Neural cell (in vitro differentiated cells): Measurements from ENCODE around the gene TCF25. TPM values are rescaled to one million over a fixed set of nuclear protein-coding genes. Genes with fewer than 3 reads are reported as not detected.

ENCODE experiments used
- H2AFZ ChIP-seq: fragments of 200-600, 300-800 bp; sonication (generic), shearing (Covaris generic); 2 replicates; pipeline ENCODE4 v1.6.0; 2014; ENCODE audit warnings: low read depth, mild to moderate bottlenecking, antibody characterized with exemption, low read length, moderate library complexity
- H3F3A ChIP-seq: fragments of 200-600 bp; shearing (Covaris generic); 2 replicates; pipeline ENCODE4 v1.6.1; 2016; ENCODE audit warnings: mild to moderate bottlenecking, moderate library complexity, mixed read lengths, antibody characterized with exemption, low read length; ENCODE audit not compliant: insufficient read depth, poor library complexity, severe bottlenecking
- H3K27ac ChIP-seq: fragments of 200-600, 300-800 bp; sonication (generic), shearing (Covaris generic); 2 replicates; pipeline ENCODE4 v1.5.1; 2014; ENCODE audit warnings: mild to moderate bottlenecking, low read length, moderate library complexity
- H3K27me3 ChIP-seq: fragments of 300-800, 200-600 bp; sonication (generic), shearing (Covaris generic); 2 replicates; pipeline ENCODE4 v1.6.0; 2014; ENCODE audit warnings: mild to moderate bottlenecking, low read depth, low read length, moderate library complexity; ENCODE audit not compliant: insufficient read depth
- H3K36me3 ChIP-seq: fragments of 300-800, 200-600 bp; sonication (generic), shearing (Covaris generic); 2 replicates; pipeline ENCODE4 v1.5.1; 2014; ENCODE audit warnings: mild to moderate bottlenecking, antibody characterized with exemption, low read length, moderate library complexity; ENCODE audit not compliant: insufficient read depth
- H3K4me2 ChIP-seq: fragments of 300-800, 200-600 bp; sonication (generic), shearing (Covaris generic); 2 replicates; pipeline ENCODE4 v1.6.0; 2014; ENCODE audit warnings: mild to moderate bottlenecking, low read length
- H3K4me3 ChIP-seq: fragments of 300-800, 200-600 bp; sonication (generic), shearing (Covaris generic); 2 replicates; pipeline ENCODE4 v1.5.1; 2014; ENCODE audit warnings: mild to moderate bottlenecking, low read length, moderate library complexity
- H3K79me2 ChIP-seq: fragments of 200-600 bp; shearing (Covaris generic); replicated peaks from 2 replicates; pipeline ENCODE4 v1.6.0; 2014; ENCODE audit warnings: mild to moderate bottlenecking, low read length, moderate library complexity; ENCODE audit not compliant: insufficient read depth
- H3K9ac ChIP-seq: fragments of 300-800, 200-600 bp; sonication (generic), shearing (Covaris generic); 2 replicates; pipeline ENCODE4 v1.6.1; 2016; ENCODE audit warnings: mild to moderate bottlenecking, low read length, mixed read lengths
- H3K9me2 ChIP-seq: fragments of 200-600 bp; shearing (Covaris generic); 2 replicates; pipeline ENCODE4 v1.6.1; 2016; ENCODE audit warnings: mild to moderate bottlenecking, low read length, mixed read lengths; ENCODE audit not compliant: insufficient read depth
- H3K9me3 ChIP-seq: fragments of 200-600, 300-800 bp; sonication (generic), shearing (Covaris generic); 2 replicates; pipeline ENCODE4 v1.6.1; 2016; ENCODE audit warnings: mild to moderate bottlenecking, mixed run types, low read length, moderate library complexity, mixed read lengths
- H4K20me1 ChIP-seq: fragments of 200-600 bp; shearing (Covaris generic); 2 replicates; pipeline ENCODE4 v1.6.1; 2016; ENCODE audit warnings: mild to moderate bottlenecking, mixed run types; ENCODE audit not compliant: insufficient read depth
- EP300 ChIP-seq: fragments of 450-650 bp; conservative IDR thresholded peaks from 2 replicates; pipeline ENCODE4 v1.6.1; 2014; ENCODE audit warnings: antibody characterized with exemption, mild to moderate bottlenecking, moderate library complexity; ENCODE audit not compliant: poor library complexity, severe bottlenecking
- EZH2 ChIP-seq: fragments of 200-600, 300-800 bp; shearing (Covaris generic), sonication (generic); IDR thresholded peaks from 2 replicates; pipeline ENCODE4 v1.6.1; 2014; ENCODE audit warnings: antibody characterized with exemption, low read length, borderline replicate concordance, mild to moderate bottlenecking; ENCODE audit not compliant: insufficient read depth, poor library complexity, severe bottlenecking
- MXI1 ChIP-seq: fragments of 450-650 bp; conservative IDR thresholded peaks from 2 replicates; pipeline ENCODE4 v1.6.1; 2014; ENCODE audit warnings: antibody characterized with exemption, mild to moderate bottlenecking; ENCODE audit not compliant: poor library complexity, severe bottlenecking
- POLR2AphosphoS5 ChIP-seq: IDR thresholded peaks from 2 replicates; pipeline ENCODE4 v1.6.1; 2012
- RAD21 ChIP-seq: fragments of 450-650 bp; conservative IDR thresholded peaks from 2 replicates; pipeline ENCODE4 v1.6.1; 2014; ENCODE audit warnings: antibody characterized with exemption, mild to moderate bottlenecking, moderate library complexity
- SMC3 ChIP-seq: fragments of 450-650 bp; conservative IDR thresholded peaks from 2 replicates; pipeline ENCODE4 v1.6.1; 2014; ENCODE audit warnings: antibody characterized with exemption, mild to moderate bottlenecking, moderate library complexity; ENCODE audit not compliant: poor library complexity
- TAF1 ChIP-seq: IDR thresholded peaks from 2 replicates; pipeline ENCODE4 v1.6.1; 2012; ENCODE audit warnings: low read depth
- polyA plus RNA-seq: library from polyadenylated mRNA; depleted of rRNA; stranded (reverse); fragments of >200 nt; gene quantifications from 2 replicates; pipeline ENCODE4 v1.2.3, GENCODE V29; 2014
- TF ChIP-seq, protein P1 (sequence below): fragments of 450-650 bp; IDR thresholded peaks from 2 replicates; pipeline ENCODE4 v1.5.1; 2014; ENCODE audit warnings: antibody characterized with exemption, mild to moderate bottlenecking, moderate library complexity; ENCODE audit not compliant: poor library complexity, severe bottlenecking
- TF ChIP-seq, protein P2 (sequence below): IDR thresholded peaks from 2 replicates; pipeline ENCODE4 v1.6.1; 2012; ENCODE audit warnings: borderline replicate concordance

Gene TCF25
- polyA plus RNA-seq, 1 donor from 2014 or later: 200 TPM

DNA sequence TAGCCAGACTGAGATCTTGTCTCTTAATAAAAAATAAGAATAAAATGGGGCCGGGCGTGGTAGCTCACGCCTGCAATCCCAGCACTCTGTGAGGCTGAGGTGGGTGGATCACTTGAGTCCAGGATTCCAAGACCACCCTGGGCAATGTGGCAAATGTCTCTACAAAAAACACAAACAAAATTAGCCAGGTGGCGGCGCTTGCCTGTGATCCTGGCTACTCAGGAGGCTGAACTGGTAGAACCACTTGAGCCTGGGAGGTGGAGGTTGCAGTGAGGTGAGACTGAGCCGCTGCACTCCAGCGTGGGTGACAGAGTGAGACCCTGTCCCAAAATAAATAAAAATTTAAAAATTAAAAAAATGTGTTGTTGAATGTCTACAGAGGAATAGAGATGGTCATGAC, 72.3 kb downstream of the TCF25 start:
- H3K27ac ChIP-seq: no peak overlapping the region
- H3K4me3 ChIP-seq: no peak overlapping the region
- peaks cover 4% of the 10 kb centered on the region for H3K79me2 ChIP-seq
- no peak overlapping the region for H3K9ac ChIP-seq
- TF ChIP-seq TAF1 (no peak), SMC3 (no peak), EP300 (no peak), POLR2AphosphoS5 (no peak), MXI1 (no peak), RAD21 (no peak), EZH2 (no peak)
- TF ChIP-seq, protein P1, sequence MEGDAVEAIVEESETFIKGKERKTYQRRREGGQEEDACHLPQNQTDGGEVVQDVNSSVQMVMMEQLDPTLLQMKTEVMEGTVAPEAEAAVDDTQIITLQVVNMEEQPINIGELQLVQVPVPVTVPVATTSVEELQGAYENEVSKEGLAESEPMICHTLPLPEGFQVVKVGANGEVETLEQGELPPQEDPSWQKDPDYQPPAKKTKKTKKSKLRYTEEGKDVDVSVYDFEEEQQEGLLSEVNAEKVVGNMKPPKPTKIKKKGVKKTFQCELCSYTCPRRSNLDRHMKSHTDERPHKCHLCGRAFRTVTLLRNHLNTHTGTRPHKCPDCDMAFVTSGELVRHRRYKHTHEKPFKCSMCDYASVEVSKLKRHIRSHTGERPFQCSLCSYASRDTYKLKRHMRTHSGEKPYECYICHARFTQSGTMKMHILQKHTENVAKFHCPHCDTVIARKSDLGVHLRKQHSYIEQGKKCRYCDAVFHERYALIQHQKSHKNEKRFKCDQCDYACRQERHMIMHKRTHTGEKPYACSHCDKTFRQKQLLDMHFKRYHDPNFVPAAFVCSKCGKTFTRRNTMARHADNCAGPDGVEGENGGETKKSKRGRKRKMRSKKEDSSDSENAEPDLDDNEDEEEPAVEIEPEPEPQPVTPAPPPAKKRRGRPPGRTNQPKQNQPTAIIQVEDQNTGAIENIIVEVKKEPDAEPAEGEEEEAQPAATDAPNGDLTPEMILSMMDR: no peak
- TF ChIP-seq, protein P2, sequence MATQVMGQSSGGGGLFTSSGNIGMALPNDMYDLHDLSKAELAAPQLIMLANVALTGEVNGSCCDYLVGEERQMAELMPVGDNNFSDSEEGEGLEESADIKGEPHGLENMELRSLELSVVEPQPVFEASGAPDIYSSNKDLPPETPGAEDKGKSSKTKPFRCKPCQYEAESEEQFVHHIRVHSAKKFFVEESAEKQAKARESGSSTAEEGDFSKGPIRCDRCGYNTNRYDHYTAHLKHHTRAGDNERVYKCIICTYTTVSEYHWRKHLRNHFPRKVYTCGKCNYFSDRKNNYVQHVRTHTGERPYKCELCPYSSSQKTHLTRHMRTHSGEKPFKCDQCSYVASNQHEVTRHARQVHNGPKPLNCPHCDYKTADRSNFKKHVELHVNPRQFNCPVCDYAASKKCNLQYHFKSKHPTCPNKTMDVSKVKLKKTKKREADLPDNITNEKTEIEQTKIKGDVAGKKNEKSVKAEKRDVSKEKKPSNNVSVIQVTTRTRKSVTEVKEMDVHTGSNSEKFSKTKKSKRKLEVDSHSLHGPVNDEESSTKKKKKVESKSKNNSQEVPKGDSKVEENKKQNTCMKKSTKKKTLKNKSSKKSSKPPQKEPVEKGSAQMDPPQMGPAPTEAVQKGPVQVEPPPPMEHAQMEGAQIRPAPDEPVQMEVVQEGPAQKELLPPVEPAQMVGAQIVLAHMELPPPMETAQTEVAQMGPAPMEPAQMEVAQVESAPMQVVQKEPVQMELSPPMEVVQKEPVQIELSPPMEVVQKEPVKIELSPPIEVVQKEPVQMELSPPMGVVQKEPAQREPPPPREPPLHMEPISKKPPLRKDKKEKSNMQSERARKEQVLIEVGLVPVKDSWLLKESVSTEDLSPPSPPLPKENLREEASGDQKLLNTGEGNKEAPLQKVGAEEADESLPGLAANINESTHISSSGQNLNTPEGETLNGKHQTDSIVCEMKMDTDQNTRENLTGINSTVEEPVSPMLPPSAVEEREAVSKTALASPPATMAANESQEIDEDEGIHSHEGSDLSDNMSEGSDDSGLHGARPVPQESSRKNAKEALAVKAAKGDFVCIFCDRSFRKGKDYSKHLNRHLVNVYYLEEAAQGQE: no peak
- H3K36me3 ChIP-seq: peaks cover 7% of the 10 kb centered on the region
- H3K9me2 ChIP-seq: no peaks in the 10 kb centered on the region
- H2AFZ ChIP-seq: no peak overlapping the region
- H3K27me3 ChIP-seq: no peaks in the 10 kb centered on the region
- H3K4me2 ChIP-seq: no peak overlapping the region
- H3F3A ChIP-seq: no peaks in the 10 kb centered on the region
- no peaks in the 10 kb centered on the region for H3K9me3 ChIP-seq
- no peaks in the 10 kb centered on the region for H4K20me1 ChIP-seq

DNA sequence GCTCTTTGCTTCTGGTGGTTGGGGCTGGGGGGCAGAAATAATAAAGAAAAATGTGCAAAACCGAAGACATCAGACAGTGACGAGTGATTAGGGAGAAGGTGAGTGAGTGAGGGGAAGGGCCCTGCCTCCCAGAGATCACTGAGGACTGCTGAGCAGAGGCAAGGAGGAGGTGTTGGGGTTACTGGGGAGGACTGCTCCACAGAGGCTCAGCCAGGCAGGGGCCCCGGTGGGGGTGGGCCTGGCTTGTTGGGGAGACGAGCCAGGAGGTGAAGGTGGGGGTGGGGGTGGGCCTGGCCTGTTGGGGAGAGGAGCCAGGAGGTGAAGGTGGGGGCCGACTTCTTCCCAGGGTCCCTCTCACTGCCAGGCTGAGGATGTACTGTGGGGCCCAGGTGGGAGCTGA, 73.1 kb downstream of the TCF25 start:
- H2AFZ ChIP-seq: no peak overlapping the region
- H3K9me2 ChIP-seq: no peaks in the 10 kb centered on the region
- H3K27me3 ChIP-seq: no peaks in the 10 kb centered on the region
- H3K4me2 ChIP-seq: no peak overlapping the region
- peaks cover 7% of the 10 kb centered on the region for H3K36me3 ChIP-seq
- H3K9ac ChIP-seq: no peak overlapping the region
- TF ChIP-seq POLR2AphosphoS5 (no peak), SMC3 (no peak), EP300 (no peak), RAD21 (no peak), EZH2 (no peak), MXI1 (no peak), TAF1 (no peak)
- TF ChIP-seq, protein P1: no peak
- TF ChIP-seq, protein P2: no peak
- no peak overlapping the region for H3K4me3 ChIP-seq
- no peaks in the 10 kb centered on the region for H4K20me1 ChIP-seq
- no peak overlapping the region for H3K27ac ChIP-seq
- H3K79me2 ChIP-seq: peaks cover 4% of the 10 kb centered on the region
- H3F3A ChIP-seq: no peaks in the 10 kb centered on the region
- no peaks in the 10 kb centered on the region for H3K9me3 ChIP-seq
